HEK293 (cell line): ENCODE results near the gene GHITM.
"Not testable (repeated sequence)": the region's sequence is repeated elsewhere in the genome, so short reads cannot be mapped to it uniquely, and the experiment has no call there.

Experiments
- CTCF ChIP-seq: fragments of 450-650 bp; formaldehyde crosslinking; IDR thresholded peaks from 2 replicates; pipeline ENCODE4 v1.5.1; 2016; ENCODE audit warnings: missing biosample characterization, missing genetic modification characterization
- KLF16 ChIP-seq: fragments of 450-650 bp; formaldehyde crosslinking; IDR thresholded peaks from 2 replicates; pipeline ENCODE4 v1.5.1; 2017; ENCODE audit warnings: missing biosample characterization, missing genetic modification characterization
- PRDM4 ChIP-seq: fragments of 450-650 bp; formaldehyde crosslinking; IDR thresholded peaks from 2 replicates; pipeline ENCODE4 v1.5.1; 2017; ENCODE audit warnings: missing biosample characterization, missing genetic modification characterization
- ZNF18 ChIP-seq: fragments of 450-650 bp; formaldehyde crosslinking; IDR thresholded peaks from 2 replicates; pipeline ENCODE4 v1.5.1; 2016; ENCODE audit warnings: missing biosample characterization, missing genetic modification characterization
- ZNF214 ChIP-seq: fragments of 450-650 bp; formaldehyde crosslinking; IDR thresholded peaks from 2 replicates; pipeline ENCODE4 v1.5.1; 2017; ENCODE audit warnings: missing biosample characterization, mild to moderate bottlenecking, missing genetic modification characterization, borderline replicate concordance
- ZNF24 ChIP-seq: fragments of 450-650 bp; formaldehyde crosslinking; IDR thresholded peaks from 2 replicates; pipeline ENCODE4 v1.5.1; 2016; ENCODE audit warnings: missing biosample characterization, missing genetic modification characterization
- ZNF274 ChIP-seq, 2 experiments: fragments of 200-500 bp in 1 of 2; fragments of 450-650 bp in 1 of 2; sonication (Bioruptor generic) in 1 of 2; formaldehyde crosslinking in 1 of 2; IDR thresholded peaks; 2 replicates each; pipeline versions ENCODE4 v1.5.1 to v1.6.1; 2014 to 2016; ENCODE audit warnings: borderline replicate concordance in 1 of 2, inconsistent platforms in 1 of 2, low read length in 1 of 2, missing biosample characterization in 1 of 2, missing genetic modification characterization in 1 of 2
- ZNF776 ChIP-seq: fragments of 450-650 bp; formaldehyde crosslinking; IDR thresholded peaks from 2 replicates; pipeline ENCODE4 v1.5.0; 2017; ENCODE audit warnings: missing biosample characterization, missing genetic modification characterization, borderline replicate concordance

- TF ChIP-seq CTCF (tag by site-specific recombination); KLF16 (tag by site-specific recombination); PRDM4; ZNF24; ZNF274 (IDR thresholded peaks at IDR 0.05; ENCODE audit: low read length); ZNF274 (tag by site-specific recombination; IDR thresholded peaks at IDR 0.05; ENCODE audit: borderline replicate concordance); ZNF776 (tag by site-specific recombination); ZNF214 (tag by site-specific recombination); ZNF18 (tag by site-specific recombination): not testable (repeated sequence)
These were observed 28.0 kb downstream of the GHITM start for GRCh38 chr10:84167289-84167653.
